HepG2 (cell line): ENCODE measurements around the gene PANK4. TPM values are rescaled to one million over a fixed set of nuclear protein-coding genes. Genes with fewer than 3 reads are reported as not detected.

Source experiments
- ATAC-seq: fragments of 200-7000 bp; cut with Tn5 transposase; 3 replicates; pipeline ENCODE4 v1.9.1; 2020; ENCODE audit warnings: mild to moderate bottlenecking, moderate library complexity
- BruUV-seq: library from RNA; stranded (reverse); fragments of 400-500 nt; replicated peaks from 2 replicates; lab custom pipeline; 2021; lab: Mats Ljungman, UMichigan
- CTCF ChIA-PET: fragments of 300-600 bp; formaldehyde crosslinking; extraction: SDS; loops from one replicate; lab custom pipeline; 2021; ENCODE audit warnings: low total read pairs, inconsistent platforms, low intra/inter-chr PET ratio; lab: Yijun Ruan, JAX
- POLR2A ChIA-PET: fragments of 350-600 bp; sonication (Branson Sonifier 250); formaldehyde crosslinking; loops from one replicate; lab custom pipeline; 2020; ENCODE audit warnings: antibody characterized with exemption, inconsistent platforms; lab: Yijun Ruan, JAX
- DNase-seq: peaks from one replicate; pipeline ENCODE4 v3.0.0-alpha.2; 2015; ENCODE audit warnings: low spot score
- FAIRE-seq: peaks from 3 replicates; lab custom pipeline; 2011; peaks lifted over from hg19 to GRCh38; lab: Jason Lieb, UNC
- H2AFZ ChIP-seq: one replicate; pipeline ENCODE4 v1.6.1; 2011; ENCODE audit warnings: low read length, inconsistent platforms
- H3K27ac ChIP-seq: fragments of 300-600 bp; 3 replicates; pipeline ENCODE4 v1.8.0; 2011; ENCODE audit warnings: mixed run types, mild to moderate bottlenecking, mixed read lengths, low read length, inconsistent platforms; ENCODE audit not compliant: insufficient read depth; ENCODE audit errors: extremely low read length
- H3K27me3 ChIP-seq, 2 experiments: fragments of 200-600 bp in 1 of 2; 2 replicates in 1 of 2; 3 replicates in 1 of 2; pipeline versions ENCODE4 v1.6.0 to v1.8.0; 2011; ENCODE audit warnings: low read length in 2 of 2, mild to moderate bottlenecking in 2 of 2, moderate library complexity in 2 of 2, inconsistent platforms in 1 of 2; ENCODE audit not compliant: insufficient read depth in 2 of 2, control insufficient read depth in 1 of 2
- H3K36me3 ChIP-seq, 2 experiments: fragments of 200-600 bp in 1 of 2; replicated peaks in 1 of 2; 2 replicates in 1 of 2; 3 replicates in 1 of 2; pipeline versions ENCODE4 v1.5.1 to v1.8.0; 2011; ENCODE audit warnings: low read length in 2 of 2, inconsistent platforms in 1 of 2; ENCODE audit not compliant: insufficient read depth in 2 of 2, control insufficient read depth in 1 of 2
- H3K4me1 ChIP-seq: 2 replicates; pipeline ENCODE4 v1.5.1; 2012; ENCODE audit warnings: low read length, inconsistent platforms; ENCODE audit not compliant: insufficient read depth
- H3K4me2 ChIP-seq: 2 replicates; pipeline ENCODE4 v1.6.0; 2011; ENCODE audit warnings: low read depth, low read length, inconsistent platforms
- H3K4me3 ChIP-seq, 3 experiments: fragments of 200-600 bp in 1 of 3; sonication (generic), shearing (Covaris generic) in 1 of 3; replicated peaks in 1 of 3; 2 replicates each; pipeline ENCODE4 v1.5.1; 2011 to 2016; ENCODE audit warnings: low read length in 3 of 3, inconsistent platforms in 2 of 3, low read depth in 2 of 3, mild to moderate bottlenecking in 2 of 3, control low read depth in 1 of 3, mixed read lengths in 1 of 3; ENCODE audit not compliant: insufficient read depth in 1 of 3
- H3K79me2 ChIP-seq: one replicate; pipeline ENCODE4 v1.6.1; 2011; ENCODE audit warnings: low read length, inconsistent platforms; ENCODE audit not compliant: insufficient read depth
- H3K9ac ChIP-seq: 2 replicates; pipeline ENCODE4 v1.6.0; 2011; ENCODE audit warnings: mild to moderate bottlenecking, low read depth, low read length, inconsistent platforms; ENCODE audit not compliant: insufficient read depth
- H3K9me3 ChIP-seq: 2 replicates; pipeline ENCODE4 v1.5.1; 2012; ENCODE audit warnings: mild to moderate bottlenecking, low read length
- H4K20me1 ChIP-seq: 2 replicates; pipeline ENCODE4 v1.6.0; 2011; ENCODE audit warnings: inconsistent platforms, mild to moderate bottlenecking, low read length, moderate library complexity; ENCODE audit not compliant: insufficient read depth
- AKNA ChIP-seq: sonication (generic); formaldehyde crosslinking; IDR thresholded peaks from 2 replicates; pipeline ENCODE4 v1.4.0; 2020; ENCODE audit warnings: missing genetic modification reagents, borderline replicate concordance
- EP300 ChIP-seq, 3 experiments: sonication (generic) in 1 of 3; formaldehyde crosslinking in 1 of 3; IDR thresholded peaks; 2 replicates each; pipeline versions ENCODE4 v1.5.1 to v1.6.1; 2011 to 2020; ENCODE audit warnings: low read depth in 2 of 3, low read length in 2 of 3, borderline replicate concordance in 1 of 3, improper control_type of control experiment in 1 of 3, mild to moderate bottlenecking in 1 of 3, missing genetic modification reagents in 1 of 3, moderate library complexity in 1 of 3
- MAZ ChIP-seq, 2 experiments: sonication (generic) in 1 of 2; formaldehyde crosslinking in 1 of 2; IDR thresholded peaks; 2 replicates each; pipeline versions ENCODE4 v1.5.0 to v1.6.1; 2012 to 2020; ENCODE audit warnings: low read depth in 2 of 2, mild to moderate bottlenecking in 2 of 2, borderline replicate concordance in 1 of 2, improper control_type of control experiment in 1 of 2, low read length in 1 of 2, missing genetic modification reagents in 1 of 2, moderate library complexity in 1 of 2
- MTF2 ChIP-seq: sonication (generic); formaldehyde crosslinking; IDR thresholded peaks from 2 replicates; pipeline ENCODE4 v1.5.0; 2020; ENCODE audit warnings: missing genetic modification reagents, borderline replicate concordance
- PHF5A ChIP-seq: IDR thresholded peaks from one replicate; pipeline ENCODE4 v1.6.1; 2018; ENCODE audit warnings: low read depth, missing genetic modification reagents; ENCODE audit not compliant: unreplicated experiment
- STAG1 ChIP-seq: sonication (generic); formaldehyde crosslinking; IDR thresholded peaks from 2 replicates; pipeline ENCODE4 v1.4.0; 2020; ENCODE audit warnings: missing genetic modification reagents
- ZMAT3 ChIP-seq: sonication (generic); formaldehyde crosslinking; conservative IDR thresholded peaks from 2 replicates; pipeline ENCODE4 v1.7.0; 2021; ENCODE audit warnings: missing genetic modification reagents
- ZNF451 ChIP-seq: sonication (generic); formaldehyde crosslinking; IDR thresholded peaks from 2 replicates; pipeline ENCODE4 v1.5.0; 2020; ENCODE audit warnings: mild to moderate bottlenecking, missing genetic modification reagents
- ZNF512B ChIP-seq: sonication (generic); formaldehyde crosslinking; IDR thresholded peaks from 2 replicates; pipeline ENCODE4 v1.5.1; 2020; ENCODE audit warnings: missing genetic modification reagents, mild to moderate bottlenecking, borderline replicate concordance
- ZNF619 ChIP-seq: sonication (generic); formaldehyde crosslinking; IDR thresholded peaks from 2 replicates; pipeline ENCODE4 v1.4.0; 2020; ENCODE audit warnings: mild to moderate bottlenecking, missing genetic modification reagents
- WGBS: methylation state at CpG from one replicate; pipeline ENCODE4 v1.1.6; 2017; ENCODE audit warnings: low lambda C conversion rate; 5-methylcytosine and 5-hydroxymethylcytosine counted together
- in situ Hi-C: cut with HindIII; loops from 2 replicates; pipeline ENCODE4 v1.10.0; 2017; ENCODE audit warnings: low pct_unique_long_range_greater_than_20kb; ENCODE audit not compliant: extremely low pct_ligation_motif_present
- intact Hi-C: fragments of 100-400 bp; cut with micrococcal nuclease; formaldehyde crosslinking; loops from one replicate; pipeline ENCODE4 v1.10.0; 2022; ENCODE audit not compliant: unreplicated experiment
- polyA plus RNA-seq, 8 experiments: library from polyadenylated mRNA; depleted of rRNA in 3 of 8; stranded (reverse) in 7 of 8; unstranded in 1 of 8; fragments of >200 nt; fragmentation: Illumina TruSeq in 4 of 8; extraction: Trizol in 4 of 8; gene quantifications; 2 replicates each; pipeline versions ENCODE4 v1.2.1 to v1.2.3, GENCODE V29; 2011 to 2016; ENCODE audit warnings: low read depth in 4 of 8, missing spikeins in 1 of 8, mixed read lengths in 1 of 8; ENCODE audit not compliant: insufficient read depth in 1 of 8
- total RNA-seq, 5 experiments: library from RNA; depleted of rRNA; stranded (reverse); fragments of >200 nt; fragmentation: Illumina TruSeq; extraction: Trizol; gene quantifications; 2 replicates each; pipeline ENCODE4 v1.2.3, GENCODE V29; 2016; ENCODE audit warnings: low read depth in 1 of 5

The PANK4 gene
- total and polyA plus RNA-seq, 2 of the 13 experiments (the other 11 are each of a cell fraction or from before 2014, with no cell fraction given): 17.4 to 19.3 TPM

- TF ChIP-seq AKNA (CRISPR knock-in tag): no peak
These were observed 3.6 kb upstream of the PANK4 start, which contains the start of gene HES5 (continued) for GRCh38 chr1:2529784-2530512.

- DNase-seq (no peak), ATAC-seq (peak; percentile 38), FAIRE-seq (no peak)
- Histone ChIP-seq H3K79me2 (peaks cover 18% of the 10 kb centered on the region), H3K27ac (no peak overlapping the region), H3K4me2 (peak overlapping the region; percentile 87), H3K4me1 (peaks cover 43% of the 10 kb centered on the region), H3K9me3 (no peaks in the 10 kb centered on the region), H3K36me3 (no peaks in the 10 kb centered on the region), H4K20me1 (peaks cover 18% of the 10 kb centered on the region), H3K9ac (no peak overlapping the region), H3K27me3 (peaks cover 17 to 66% of the 10 kb centered on the region in 2 experiments), H2AFZ (no peak overlapping the region), H3K4me3 (peak overlapping the region; percentile 37 to 65 (median 46); a peak in 5 of 6 replicates)
- intact Hi-C loops (no loop called here), in situ Hi-C loops (no loop called here)
- ChIA-PET POLR2A (interaction anchor here (1.1 to 1.4 kb wide), 3 partner anchors 15 to 116 kb away, joined by 3 to 4 read pairs (median 3); no protein-coding TSS in a partner anchor), CTCF (interaction anchor here (1.9 kb wide), 1 partner anchor 19 kb away, joined by 9 read pairs; no protein-coding TSS in a partner anchor)
- no TSS peak for BruUV-seq
- 4% methylated on average over 18 of the region's 84 CpGs for WGBS
- TF ChIP-seq MAZ (IDR thresholded peaks at IDR 0.05; ENCODE audit: borderline replicate concordance, low read depth, low read length) (no peak), MAZ (CRISPR knock-in tag; IDR thresholded peaks at IDR 0.05; ENCODE audit: low read depth) (peak; percentile 48), ZNF619 (CRISPR knock-in tag) (no peak), EP300 (IDR thresholded peaks at IDR 0.05; ENCODE audit: low read depth in 2 of 2, low read length in 2 of 2) (no peak), EP300 (CRISPR knock-in tag; IDR thresholded peaks at IDR 0.05; ENCODE audit: borderline replicate concordance) (no peak), ZMAT3 (CRISPR knock-in tag) (no peak), PHF5A (CRISPR knock-in tag) (no peak), ZNF451 (CRISPR knock-in tag) (no peak), ZNF512B (CRISPR knock-in tag) (no peak), MTF2 (peak; percentile 85; the same call in 1 of the 2 replicates), STAG1 (CRISPR knock-in tag) (peak; percentile 20; the same call in 1 of the 2 replicates)
These were observed 2.8 kb upstream of the PANK4 start for GRCh38 chr1:2528966-2529783.
